Nephron progenitor cell (in vitro differentiated cells): Measurements from ENCODE around the gene PPM1G.
"Not testable (repeated sequence)": the region's sequence is repeated elsewhere in the genome, so short reads cannot be mapped to it uniquely, and the experiment has no call there.

Experiments
- DNase-seq: peaks from one replicate; pipeline ENCODE4 v3.0.0; 2021
- H3K27ac Mint-ChIP-seq: 2 replicates; pipeline ENCODE4 v1.8.0; 2021; ENCODE audit warnings: mild to moderate bottlenecking, moderate library complexity, mixed read lengths
- H3K27me3 Mint-ChIP-seq: 2 replicates; pipeline ENCODE4 v1.8.0; 2021; ENCODE audit warnings: mild to moderate bottlenecking, low read depth, mixed read lengths; ENCODE audit not compliant: poor library complexity
- H3K36me3 Mint-ChIP-seq: 2 replicates; pipeline ENCODE4 v1.8.0; 2021; ENCODE audit warnings: low read depth, mixed read lengths
- H3K4me1 Mint-ChIP-seq: 2 replicates; pipeline ENCODE4 v1.8.0; 2021; ENCODE audit warnings: mixed read lengths
- H3K4me3 Mint-ChIP-seq: 2 replicates; pipeline ENCODE4 v1.8.0; 2021; ENCODE audit warnings: mild to moderate bottlenecking, moderate library complexity, mixed read lengths
- H3K9me3 Mint-ChIP-seq: 2 replicates; pipeline ENCODE4 v1.8.0; 2021; ENCODE audit warnings: mild to moderate bottlenecking, moderate library complexity, mixed read lengths
- CTCF ChIP-seq: fragments of 200-600 bp; sonication (generic); IDR thresholded peaks from 2 replicates; pipeline ENCODE4 v1.5.0; 2021; ENCODE audit warnings: antibody characterized with exemption

The PPM1G gene

GRCh38 chr2:27354597-27354927, 54.8 kb downstream of the PPM1G start:
- TF ChIP-seq CTCF = no peak
- Mint-ChIP-seq H3K27ac (peak overlapping the region; percentile 81), H3K9me3 (peaks cover 18% of the 10 kb centered on the region), H3K4me1 (peaks cover 59% of the 10 kb centered on the region), H3K27me3 (peaks cover 5% of the 10 kb centered on the region), H3K4me3 (peak overlapping the region; percentile 96), H3K36me3 (peaks cover 24% of the 10 kb centered on the region)
- DNase-seq = no peak

GRCh38 chr2:27353762-27354596, 55.4 kb downstream of the PPM1G start:
- H3K4me1 Mint-ChIP-seq = peaks cover 59% of the 10 kb centered on the region
- peaks cover 5% of the 10 kb centered on the region for H3K27me3 Mint-ChIP-seq
- peak overlapping the region; percentile 96 for H3K4me3 Mint-ChIP-seq
- H3K27ac Mint-ChIP-seq = peak overlapping the region; percentile 97
- H3K36me3 Mint-ChIP-seq = peaks cover 29% of the 10 kb centered on the region
- peaks cover 18% of the 10 kb centered on the region for H3K9me3 Mint-ChIP-seq
- DNase-seq = no peak
- no peak for TF ChIP-seq CTCF

GRCh38 chr2:27353386-27353761, 56.0 kb downstream of the PPM1G start:
- H3K27me3 Mint-ChIP-seq, DNase-seq: not testable (repeated sequence)
- H3K36me3 Mint-ChIP-seq = peaks cover 24% of the 10 kb centered on the region
- peak overlapping the region; percentile 96 for H3K4me3 Mint-ChIP-seq
- peak overlapping the region; percentile 97 for H3K27ac Mint-ChIP-seq
- peaks cover 14% of the 10 kb centered on the region for H3K9me3 Mint-ChIP-seq
- peaks cover 56% of the 10 kb centered on the region for H3K4me1 Mint-ChIP-seq

- TF ChIP-seq CTCF = no peak
- H3K9me3 Mint-ChIP-seq = peaks cover 4% of the 10 kb centered on the region
- H3K4me1 Mint-ChIP-seq = peaks cover 50% of the 10 kb centered on the region
- no peak overlapping the region for H3K4me3 Mint-ChIP-seq
- no peak for DNase-seq
- H3K27ac Mint-ChIP-seq = peak overlapping the region; percentile 8
- peaks cover 23% of the 10 kb centered on the region for H3K36me3 Mint-ChIP-seq
- H3K27me3 Mint-ChIP-seq = peaks cover 3% of the 10 kb centered on the region
Measured at GRCh38 chr2:27351802-27352598, 57.4 kb downstream of the PPM1G start.

GRCh38 chr2:27350106-27350693, 59.2 kb downstream of the PPM1G start:
- no peaks in the 10 kb centered on the region for H3K27me3 Mint-ChIP-seq
- H3K9me3 Mint-ChIP-seq = no peaks in the 10 kb centered on the region
- H3K27ac Mint-ChIP-seq = no peak overlapping the region
- TF ChIP-seq CTCF = no peak
- peaks cover 42% of the 10 kb centered on the region for H3K4me1 Mint-ChIP-seq
- DNase-seq = no peak
- no peak overlapping the region for H3K4me3 Mint-ChIP-seq
- peaks cover 29% of the 10 kb centered on the region for H3K36me3 Mint-ChIP-seq

GRCh38 chr2:27347641-27348040, 61.8 kb downstream of the PPM1G start:
- Mint-ChIP-seq H3K36me3 (peaks cover 47% of the 10 kb centered on the region), H3K9me3 (no peaks in the 10 kb centered on the region), H3K27me3 (no peaks in the 10 kb centered on the region), H3K27ac (peak overlapping the region; percentile 25), H3K4me3 (no peak overlapping the region), H3K4me1 (peaks cover 20% of the 10 kb centered on the region)
- no peak for TF ChIP-seq CTCF
- no peak for DNase-seq
